ENCODE results near the gene ALG14.

Gene ALG14

GRCh38 chr1:94971491-94971924 lies 101.2 kb downstream of the ALG14 start:
- TF ChIP-seq, protein P1, sequence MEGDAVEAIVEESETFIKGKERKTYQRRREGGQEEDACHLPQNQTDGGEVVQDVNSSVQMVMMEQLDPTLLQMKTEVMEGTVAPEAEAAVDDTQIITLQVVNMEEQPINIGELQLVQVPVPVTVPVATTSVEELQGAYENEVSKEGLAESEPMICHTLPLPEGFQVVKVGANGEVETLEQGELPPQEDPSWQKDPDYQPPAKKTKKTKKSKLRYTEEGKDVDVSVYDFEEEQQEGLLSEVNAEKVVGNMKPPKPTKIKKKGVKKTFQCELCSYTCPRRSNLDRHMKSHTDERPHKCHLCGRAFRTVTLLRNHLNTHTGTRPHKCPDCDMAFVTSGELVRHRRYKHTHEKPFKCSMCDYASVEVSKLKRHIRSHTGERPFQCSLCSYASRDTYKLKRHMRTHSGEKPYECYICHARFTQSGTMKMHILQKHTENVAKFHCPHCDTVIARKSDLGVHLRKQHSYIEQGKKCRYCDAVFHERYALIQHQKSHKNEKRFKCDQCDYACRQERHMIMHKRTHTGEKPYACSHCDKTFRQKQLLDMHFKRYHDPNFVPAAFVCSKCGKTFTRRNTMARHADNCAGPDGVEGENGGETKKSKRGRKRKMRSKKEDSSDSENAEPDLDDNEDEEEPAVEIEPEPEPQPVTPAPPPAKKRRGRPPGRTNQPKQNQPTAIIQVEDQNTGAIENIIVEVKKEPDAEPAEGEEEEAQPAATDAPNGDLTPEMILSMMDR (IDR thresholded peaks at IDR 0.05; ENCODE audit: unreplicated experiment in 3 of 3) = no peak
- Mint-ChIP-seq H3K9me3 (no peaks in the 10 kb centered on the region), H3K36me3 (ENCODE audit: low read depth) (no peaks in the 10 kb centered on the region), H3K4me1 (peaks cover 54% of the 10 kb centered on the region), H3K27me3 (ENCODE audit: low read depth) (no peaks in the 10 kb centered on the region), H3K27ac (peak overlapping the region; percentile 10 to 76 (median 60)), H3K4me3 (no peak overlapping the region)

DNA sequence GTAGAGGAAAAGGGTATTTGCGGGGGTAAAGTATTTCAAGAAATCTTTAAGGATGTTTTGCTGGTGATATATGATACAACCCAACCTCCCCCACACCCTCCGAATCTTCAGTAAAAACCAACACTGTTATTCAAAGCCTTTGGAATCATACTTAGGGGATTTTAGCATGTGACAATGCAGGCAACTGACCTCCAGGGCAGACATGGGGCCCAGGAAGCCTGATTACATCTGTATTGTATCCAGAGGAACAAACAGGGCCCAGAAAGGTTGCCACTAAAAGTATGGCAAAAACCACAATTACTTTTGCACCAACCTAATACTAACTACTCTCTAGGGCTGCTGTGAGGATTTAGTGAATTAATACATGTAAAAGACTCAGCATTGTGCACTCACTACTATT lies 102.0 kb downstream of the ALG14 start:
- peak overlapping the region; percentile 4 to 61 (median 56) for H3K27ac Mint-ChIP-seq
- H3K4me3 Mint-ChIP-seq = no peak overlapping the region
- TF ChIP-seq, protein P1 (IDR thresholded peaks at IDR 0.05; ENCODE audit: unreplicated experiment in 3 of 3) = no peak
- no peaks in the 10 kb centered on the region for H3K9me3 Mint-ChIP-seq
- H3K4me1 Mint-ChIP-seq = peaks cover 58% of the 10 kb centered on the region
- no peaks in the 10 kb centered on the region for H3K27me3 Mint-ChIP-seq (ENCODE audit: low read depth)
- no peaks in the 10 kb centered on the region for H3K36me3 Mint-ChIP-seq (ENCODE audit: low read depth)

GRCh38 chr1:94969137-94969536 lies 103.6 kb downstream of the ALG14 start:
- TF ChIP-seq, protein P1 (IDR thresholded peaks at IDR 0.05; ENCODE audit: unreplicated experiment in 3 of 3) = no peak
- peaks cover 47% of the 10 kb centered on the region for H3K4me1 Mint-ChIP-seq
- no peaks in the 10 kb centered on the region for H3K9me3 Mint-ChIP-seq
- no peaks in the 10 kb centered on the region for H3K36me3 Mint-ChIP-seq (ENCODE audit: low read depth)
- no peaks in the 10 kb centered on the region for H3K27me3 Mint-ChIP-seq (ENCODE audit: low read depth)
- no peak overlapping the region for H3K4me3 Mint-ChIP-seq
- H3K27ac Mint-ChIP-seq = peak overlapping the region in 1 of 3 experiments; percentile 51

DNA sequence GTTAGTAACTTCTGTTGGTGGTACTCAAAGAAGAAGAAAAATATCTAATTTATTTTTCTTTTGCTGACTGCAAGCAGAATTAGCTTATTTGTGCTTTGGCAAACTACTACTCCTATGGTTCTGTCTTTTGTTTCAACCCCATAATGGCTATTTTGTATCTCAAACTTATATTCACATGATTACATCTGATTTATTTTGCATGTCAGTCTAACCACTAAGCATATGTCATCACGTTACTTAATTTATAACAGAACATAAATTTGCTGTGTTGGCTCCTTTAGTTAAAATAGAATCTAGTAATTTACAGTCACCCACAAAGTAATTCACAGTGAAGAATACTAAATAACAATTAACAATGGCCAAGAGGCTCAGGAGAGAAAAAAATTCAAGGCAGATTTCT lies 106.7 kb downstream of the ALG14 start:
- H3K36me3 Mint-ChIP-seq (ENCODE audit: low read depth) = peaks cover 3% of the 10 kb centered on the region
- H3K27ac Mint-ChIP-seq = peak overlapping the region; percentile 37 to 77 (median 64)
- H3K4me3 Mint-ChIP-seq = no peak overlapping the region
- TF ChIP-seq, protein P1 (IDR thresholded peaks at IDR 0.05; ENCODE audit: unreplicated experiment in 3 of 3) = no peak
- H3K27me3 Mint-ChIP-seq (ENCODE audit: low read depth) = no peaks in the 10 kb centered on the region
- peaks cover 41% of the 10 kb centered on the region for H3K4me1 Mint-ChIP-seq
- no peaks in the 10 kb centered on the region for H3K9me3 Mint-ChIP-seq

DNA sequence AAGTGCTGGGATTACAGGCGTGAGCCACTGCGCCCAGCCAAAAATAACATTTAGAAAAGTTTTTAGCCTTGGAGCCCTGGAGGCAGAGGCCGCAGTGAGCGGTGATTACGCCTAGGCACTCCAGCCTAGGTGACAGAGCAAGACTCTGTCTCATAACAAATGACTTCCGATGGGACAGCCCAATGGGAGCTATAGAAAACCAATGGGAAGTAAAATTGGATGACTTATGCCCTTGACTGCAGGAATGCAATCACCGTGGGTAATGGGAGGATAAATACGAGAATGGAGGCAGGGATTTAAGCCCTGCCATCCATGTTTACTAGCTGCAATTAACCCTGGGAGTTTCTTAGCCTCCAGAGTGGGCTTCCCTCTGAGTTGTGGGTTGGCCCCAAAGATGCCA lies 108.9 kb downstream of the ALG14 start:
- TF ChIP-seq, protein P1 (IDR thresholded peaks at IDR 0.05; ENCODE audit: unreplicated experiment in 3 of 3) = no peak
- Mint-ChIP-seq H3K4me3 (no peak overlapping the region), H3K27ac (peak overlapping the region in 1 of 3 experiments; percentile 24), H3K9me3 (no peaks in the 10 kb centered on the region), H3K4me1 (peaks cover 28% of the 10 kb centered on the region), H3K36me3 (ENCODE audit: low read depth) (peaks cover 3% of the 10 kb centered on the region), H3K27me3 (ENCODE audit: low read depth) (no peaks in the 10 kb centered on the region)
